ENCODE results near the gene CHN1.
A peak's percentile ranks its signal among the peaks of the same experiment; 100 is the strongest.

The CHN1 gene

GRCh38 chr2:174949988-174950687 lies 55.0 kb downstream of the CHN1 start:
- no peak for TF ChIP-seq CTCF (IDR thresholded peaks at IDR 0.05; ENCODE audit: insufficient read depth, low read depth, low read length, missing control alignments)
- no peak overlapping the region for H3K4me3 ChIP-seq (ENCODE audit: low read length)
- DNase-seq (ENCODE audit: low read depth): no peak

GRCh38 chr2:174945601-174946260 lies 59.5 kb downstream of the CHN1 start:
- no peak overlapping the region for H3K4me3 ChIP-seq (ENCODE audit: low read length)
- no peak for TF ChIP-seq CTCF (IDR thresholded peaks at IDR 0.05; ENCODE audit: insufficient read depth, low read depth, low read length, missing control alignments)
- no peak for DNase-seq (ENCODE audit: low read depth)

- no peak overlapping the region for H3K4me3 ChIP-seq (ENCODE audit: low read length)
- peak; percentile 57 for DNase-seq (ENCODE audit: low read depth)
- TF ChIP-seq CTCF (IDR thresholded peaks at IDR 0.05; ENCODE audit: insufficient read depth, low read depth, low read length, missing control alignments): no peak
Measured at GRCh38 chr2:174939046-174939445, 66.1 kb downstream of the CHN1 start.

- DNase-seq (ENCODE audit: low read depth): peak; percentile 60
- no peak overlapping the region for H3K4me3 ChIP-seq (ENCODE audit: low read length)
- no peak for TF ChIP-seq CTCF (IDR thresholded peaks at IDR 0.05; ENCODE audit: insufficient read depth, low read depth, low read length, missing control alignments)
Measured at GRCh38 chr2:174931724-174932123, 73.5 kb downstream of the CHN1 start.

- no peak overlapping the region for H3K4me3 ChIP-seq (ENCODE audit: low read length)
- TF ChIP-seq CTCF (IDR thresholded peaks at IDR 0.05; ENCODE audit: insufficient read depth, low read depth, low read length, missing control alignments): no peak
- DNase-seq (ENCODE audit: low read depth): no peak
Measured at GRCh38 chr2:174929786-174930185, 75.4 kb downstream of the CHN1 start.

GRCh38 chr2:174925046-174925784 lies 80.0 kb downstream of the CHN1 start:
- DNase-seq (ENCODE audit: low read depth): no peak
- no peak overlapping the region for H3K4me3 ChIP-seq (ENCODE audit: low read length)
- no peak for TF ChIP-seq CTCF (IDR thresholded peaks at IDR 0.05; ENCODE audit: insufficient read depth, low read depth, low read length, missing control alignments)
